Suprapubic skin (tissue), 4 donors: Measurements from ENCODE around the gene TCEAL9.

Source experiments
- POLR2A ChIP-seq, 2 donors: fragments of 450-650 bp; IDR thresholded peaks; one replicate each; pipeline ENCODE4 v1.6.1; 2017; ENCODE audit warnings: antibody characterized with exemption in 2 of 2, mild to moderate bottlenecking in 2 of 2, moderate library complexity in 2 of 2
- POLR2AphosphoS5 ChIP-seq, 3 donors: sonication (generic); formaldehyde crosslinking; IDR thresholded peaks; one replicate each; pipeline ENCODE4 v1.6.1; 2017; ENCODE audit warnings: antibody characterized with exemption in 3 of 3
- TF ChIP-seq, protein P1 (sequence below), 2 donors: fragments of 200-600 bp in 1 of 2; fragments of 450-650 bp in 1 of 2; sonication (generic) in 1 of 2; IDR thresholded peaks; one replicate each; pipeline ENCODE4 v1.5.1; 2016 to 2019; ENCODE audit warnings: antibody characterized with exemption in 2 of 2, mild to moderate bottlenecking in 1 of 2, moderate library complexity in 1 of 2

DNA sequence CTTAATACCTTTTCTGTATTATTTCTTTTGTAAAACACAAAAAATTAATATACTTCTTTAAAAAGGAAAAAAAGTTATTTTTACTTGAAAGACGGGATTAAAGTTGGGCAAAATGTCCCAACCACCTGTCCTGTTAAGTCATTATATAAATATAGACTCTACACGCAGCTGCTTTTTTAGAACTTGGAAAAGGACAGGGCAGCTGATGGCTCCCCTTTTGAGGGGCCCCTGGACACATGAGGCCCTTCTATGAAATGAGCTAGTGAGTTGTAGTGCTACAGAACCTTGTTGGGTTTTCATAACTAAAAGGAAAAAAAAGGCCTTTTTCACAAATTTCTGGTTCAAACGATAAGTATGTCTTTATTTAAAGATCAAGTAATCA is 44.9 kb upstream of the TCEAL9 start:
- TF ChIP-seq, protein P1, sequence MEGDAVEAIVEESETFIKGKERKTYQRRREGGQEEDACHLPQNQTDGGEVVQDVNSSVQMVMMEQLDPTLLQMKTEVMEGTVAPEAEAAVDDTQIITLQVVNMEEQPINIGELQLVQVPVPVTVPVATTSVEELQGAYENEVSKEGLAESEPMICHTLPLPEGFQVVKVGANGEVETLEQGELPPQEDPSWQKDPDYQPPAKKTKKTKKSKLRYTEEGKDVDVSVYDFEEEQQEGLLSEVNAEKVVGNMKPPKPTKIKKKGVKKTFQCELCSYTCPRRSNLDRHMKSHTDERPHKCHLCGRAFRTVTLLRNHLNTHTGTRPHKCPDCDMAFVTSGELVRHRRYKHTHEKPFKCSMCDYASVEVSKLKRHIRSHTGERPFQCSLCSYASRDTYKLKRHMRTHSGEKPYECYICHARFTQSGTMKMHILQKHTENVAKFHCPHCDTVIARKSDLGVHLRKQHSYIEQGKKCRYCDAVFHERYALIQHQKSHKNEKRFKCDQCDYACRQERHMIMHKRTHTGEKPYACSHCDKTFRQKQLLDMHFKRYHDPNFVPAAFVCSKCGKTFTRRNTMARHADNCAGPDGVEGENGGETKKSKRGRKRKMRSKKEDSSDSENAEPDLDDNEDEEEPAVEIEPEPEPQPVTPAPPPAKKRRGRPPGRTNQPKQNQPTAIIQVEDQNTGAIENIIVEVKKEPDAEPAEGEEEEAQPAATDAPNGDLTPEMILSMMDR (IDR thresholded peaks at IDR 0.05) = no peak
- no peak for TF ChIP-seq POLR2A (IDR thresholded peaks at IDR 0.05)
- TF ChIP-seq POLR2AphosphoS5 (IDR thresholded peaks at IDR 0.05) = no peak
